Panc1 (cell line): ENCODE results near the gene DNM1.
"Not testable (repeated sequence)": the region's sequence is repeated elsewhere in the genome, so short reads cannot be mapped to it uniquely, and the experiment has no call there.

Experiments
- POLR2AphosphoS5 ChIP-seq: IDR thresholded peaks from 2 replicates; pipeline ENCODE4 v1.6.1; 2012; ENCODE audit warnings: mild to moderate bottlenecking, low read depth, low read length, moderate library complexity
- TF ChIP-seq, protein P1 (sequence below): fragments of 450-650 bp; IDR thresholded peaks from 2 replicates; pipeline ENCODE4 v1.5.1; 2017; ENCODE audit warnings: mild to moderate bottlenecking
- TF ChIP-seq, protein P2 (sequence below), 2 experiments: IDR thresholded peaks; 2 replicates each; pipeline ENCODE4 v1.6.1; 2011 to 2012; ENCODE audit warnings: low read depth in 2 of 2, control low read depth in 1 of 2, low read length in 1 of 2, mild to moderate bottlenecking in 1 of 2, moderate library complexity in 1 of 2; ENCODE audit not compliant: insufficient read depth in 1 of 2

DNA sequence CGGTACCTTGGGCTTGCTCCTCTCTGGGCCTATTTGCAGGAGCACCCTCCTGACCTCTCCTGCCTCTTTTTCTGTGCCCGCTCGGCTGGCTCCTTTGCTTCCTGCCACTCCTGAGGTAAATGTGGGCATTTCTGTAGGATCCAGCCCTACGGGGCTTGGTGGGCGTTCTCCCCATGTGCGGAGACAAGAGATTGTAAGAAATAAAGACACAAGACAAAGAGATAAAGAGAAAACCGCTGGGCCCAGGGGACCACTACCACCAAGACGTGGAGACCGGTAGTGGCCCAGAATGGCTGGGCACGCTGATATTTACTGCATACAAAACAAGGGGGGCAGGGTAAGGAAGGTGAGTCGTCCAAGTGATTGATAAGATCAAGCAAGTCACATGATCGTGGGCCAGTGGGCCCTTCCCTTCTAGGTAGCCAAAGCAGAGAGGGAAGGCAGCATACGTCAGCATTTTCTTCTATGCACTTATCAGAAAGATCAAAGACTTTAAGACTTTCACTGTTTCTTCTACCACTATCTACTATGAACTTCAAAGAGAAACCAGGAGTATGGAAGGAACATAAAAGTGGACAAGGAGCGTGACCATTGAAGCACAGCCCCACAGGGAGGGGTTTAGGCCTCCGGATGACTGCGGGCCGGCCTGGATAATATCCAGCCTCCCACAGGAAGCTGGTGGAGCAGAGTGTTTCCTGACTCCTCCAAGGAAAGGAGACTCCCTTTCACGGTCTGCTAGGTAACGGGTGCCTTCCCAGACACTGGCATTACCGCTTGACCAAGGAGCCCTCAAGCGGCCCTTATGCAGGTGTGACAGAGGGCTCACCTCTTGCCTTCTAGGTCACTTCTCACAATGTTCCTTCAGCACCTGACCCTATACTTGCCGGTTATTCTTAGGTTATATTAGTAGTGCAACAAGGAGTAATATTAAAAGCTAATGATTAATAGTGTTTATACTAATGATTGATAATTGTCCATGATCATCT, 76.2 kb downstream of the DNM1 start:
- TF ChIP-seq, protein P1, sequence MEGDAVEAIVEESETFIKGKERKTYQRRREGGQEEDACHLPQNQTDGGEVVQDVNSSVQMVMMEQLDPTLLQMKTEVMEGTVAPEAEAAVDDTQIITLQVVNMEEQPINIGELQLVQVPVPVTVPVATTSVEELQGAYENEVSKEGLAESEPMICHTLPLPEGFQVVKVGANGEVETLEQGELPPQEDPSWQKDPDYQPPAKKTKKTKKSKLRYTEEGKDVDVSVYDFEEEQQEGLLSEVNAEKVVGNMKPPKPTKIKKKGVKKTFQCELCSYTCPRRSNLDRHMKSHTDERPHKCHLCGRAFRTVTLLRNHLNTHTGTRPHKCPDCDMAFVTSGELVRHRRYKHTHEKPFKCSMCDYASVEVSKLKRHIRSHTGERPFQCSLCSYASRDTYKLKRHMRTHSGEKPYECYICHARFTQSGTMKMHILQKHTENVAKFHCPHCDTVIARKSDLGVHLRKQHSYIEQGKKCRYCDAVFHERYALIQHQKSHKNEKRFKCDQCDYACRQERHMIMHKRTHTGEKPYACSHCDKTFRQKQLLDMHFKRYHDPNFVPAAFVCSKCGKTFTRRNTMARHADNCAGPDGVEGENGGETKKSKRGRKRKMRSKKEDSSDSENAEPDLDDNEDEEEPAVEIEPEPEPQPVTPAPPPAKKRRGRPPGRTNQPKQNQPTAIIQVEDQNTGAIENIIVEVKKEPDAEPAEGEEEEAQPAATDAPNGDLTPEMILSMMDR, result not testable (repeated sequence)
- TF ChIP-seq, protein P2, sequence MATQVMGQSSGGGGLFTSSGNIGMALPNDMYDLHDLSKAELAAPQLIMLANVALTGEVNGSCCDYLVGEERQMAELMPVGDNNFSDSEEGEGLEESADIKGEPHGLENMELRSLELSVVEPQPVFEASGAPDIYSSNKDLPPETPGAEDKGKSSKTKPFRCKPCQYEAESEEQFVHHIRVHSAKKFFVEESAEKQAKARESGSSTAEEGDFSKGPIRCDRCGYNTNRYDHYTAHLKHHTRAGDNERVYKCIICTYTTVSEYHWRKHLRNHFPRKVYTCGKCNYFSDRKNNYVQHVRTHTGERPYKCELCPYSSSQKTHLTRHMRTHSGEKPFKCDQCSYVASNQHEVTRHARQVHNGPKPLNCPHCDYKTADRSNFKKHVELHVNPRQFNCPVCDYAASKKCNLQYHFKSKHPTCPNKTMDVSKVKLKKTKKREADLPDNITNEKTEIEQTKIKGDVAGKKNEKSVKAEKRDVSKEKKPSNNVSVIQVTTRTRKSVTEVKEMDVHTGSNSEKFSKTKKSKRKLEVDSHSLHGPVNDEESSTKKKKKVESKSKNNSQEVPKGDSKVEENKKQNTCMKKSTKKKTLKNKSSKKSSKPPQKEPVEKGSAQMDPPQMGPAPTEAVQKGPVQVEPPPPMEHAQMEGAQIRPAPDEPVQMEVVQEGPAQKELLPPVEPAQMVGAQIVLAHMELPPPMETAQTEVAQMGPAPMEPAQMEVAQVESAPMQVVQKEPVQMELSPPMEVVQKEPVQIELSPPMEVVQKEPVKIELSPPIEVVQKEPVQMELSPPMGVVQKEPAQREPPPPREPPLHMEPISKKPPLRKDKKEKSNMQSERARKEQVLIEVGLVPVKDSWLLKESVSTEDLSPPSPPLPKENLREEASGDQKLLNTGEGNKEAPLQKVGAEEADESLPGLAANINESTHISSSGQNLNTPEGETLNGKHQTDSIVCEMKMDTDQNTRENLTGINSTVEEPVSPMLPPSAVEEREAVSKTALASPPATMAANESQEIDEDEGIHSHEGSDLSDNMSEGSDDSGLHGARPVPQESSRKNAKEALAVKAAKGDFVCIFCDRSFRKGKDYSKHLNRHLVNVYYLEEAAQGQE (IDR thresholded peaks at IDR 0.05; ENCODE audit: insufficient read depth in 1 of 2, low read depth in 2 of 2, low read length in 1 of 2), result not testable (repeated sequence)
- not testable (repeated sequence) for TF ChIP-seq POLR2AphosphoS5
